Endothelial cell (in vitro differentiated cells): Measurements from ENCODE around the gene TCN2. TPM values are rescaled to one million over a fixed set of nuclear protein-coding genes. Genes with fewer than 3 reads are reported as not detected.
A peak's percentile ranks its signal among the peaks of the same experiment; 100 is the strongest.
"Not testable (repeated sequence)": the region's sequence is repeated elsewhere in the genome, so short reads cannot be mapped to it uniquely, and the experiment has no call there.

Source experiments
- DNase-seq: peaks from one replicate; pipeline ENCODE4 v3.0.0; 2021; ENCODE audit warnings: low spot score
- H3K27ac Mint-ChIP-seq: one replicate; pipeline ENCODE4 v1.8.0; 2021; ENCODE audit warnings: mixed read lengths, inconsistent platforms; ENCODE audit not compliant: unreplicated experiment
- H3K27me3 Mint-ChIP-seq: one replicate; pipeline ENCODE4 v1.8.0; 2021; ENCODE audit warnings: mild to moderate bottlenecking, moderate library complexity, mixed read lengths, inconsistent platforms; ENCODE audit not compliant: unreplicated experiment
- H3K36me3 Mint-ChIP-seq: one replicate; pipeline ENCODE4 v1.8.0; 2021; ENCODE audit warnings: mild to moderate bottlenecking, low read depth, mixed read lengths, inconsistent platforms; ENCODE audit not compliant: unreplicated experiment
- H3K4me1 Mint-ChIP-seq: one replicate; pipeline ENCODE4 v1.8.0; 2021; ENCODE audit warnings: mild to moderate bottlenecking, mixed read lengths, inconsistent platforms; ENCODE audit not compliant: unreplicated experiment
- H3K4me3 Mint-ChIP-seq: one replicate; pipeline ENCODE4 v1.8.0; 2021; ENCODE audit warnings: mild to moderate bottlenecking, mixed read lengths, inconsistent platforms; ENCODE audit not compliant: unreplicated experiment
- H3K9me3 Mint-ChIP-seq: one replicate; pipeline ENCODE4 v1.8.0; 2021; ENCODE audit warnings: mixed read lengths, inconsistent platforms; ENCODE audit not compliant: unreplicated experiment
- total RNA-seq: library from RNA; stranded (reverse); fragmentation: NEBNext Ultra II Directional; extraction: Animal tissue kit (Norgen Biotek cat#: 25700); gene quantifications from one replicate; pipeline ENCODE4 v1.2.1, GENCODE V29; 2021; ENCODE audit not compliant: unreplicated experiment
- TF ChIP-seq, protein P1 (sequence below): fragments of 200-600 bp; sonication (generic); IDR thresholded peaks from one replicate; pipeline ENCODE4 v1.5.0; 2021; ENCODE audit warnings: antibody characterized with exemption; ENCODE audit not compliant: unreplicated experiment

The TCN2 gene
- total RNA-seq, 1 donor from 2014 or later, result 59.5 TPM

DNA sequence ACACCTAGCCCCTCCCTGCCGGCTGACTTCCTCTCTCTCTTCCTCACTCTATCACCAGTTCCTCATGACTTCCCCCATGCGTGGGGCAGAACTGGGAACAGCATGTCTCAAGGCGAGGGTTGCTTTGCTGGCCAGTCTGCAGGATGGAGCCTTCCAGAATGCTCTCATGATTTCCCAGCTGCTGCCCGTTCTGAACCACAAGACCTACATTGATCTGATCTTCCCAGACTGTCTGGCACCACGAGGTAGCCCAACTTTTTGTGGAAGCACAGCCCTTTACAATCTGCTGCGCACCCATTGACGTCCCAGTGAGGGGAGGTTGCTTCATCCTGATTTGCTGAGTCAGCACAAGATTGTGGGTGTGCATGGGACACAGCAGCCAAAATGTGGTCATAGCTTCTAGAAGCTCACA, 8.6 kb downstream of the TCN2 start:
- Mint-ChIP-seq H3K4me1 (peaks cover 2% of the 10 kb centered on the region), H3K9me3 (no peaks in the 10 kb centered on the region), H3K27ac (no peak overlapping the region), H3K36me3 (peaks cover 36% of the 10 kb centered on the region), H3K27me3 (no peaks in the 10 kb centered on the region), H3K4me3 (peak overlapping the region; percentile 31)
- DNase-seq, result no peak
- TF ChIP-seq, protein P1, sequence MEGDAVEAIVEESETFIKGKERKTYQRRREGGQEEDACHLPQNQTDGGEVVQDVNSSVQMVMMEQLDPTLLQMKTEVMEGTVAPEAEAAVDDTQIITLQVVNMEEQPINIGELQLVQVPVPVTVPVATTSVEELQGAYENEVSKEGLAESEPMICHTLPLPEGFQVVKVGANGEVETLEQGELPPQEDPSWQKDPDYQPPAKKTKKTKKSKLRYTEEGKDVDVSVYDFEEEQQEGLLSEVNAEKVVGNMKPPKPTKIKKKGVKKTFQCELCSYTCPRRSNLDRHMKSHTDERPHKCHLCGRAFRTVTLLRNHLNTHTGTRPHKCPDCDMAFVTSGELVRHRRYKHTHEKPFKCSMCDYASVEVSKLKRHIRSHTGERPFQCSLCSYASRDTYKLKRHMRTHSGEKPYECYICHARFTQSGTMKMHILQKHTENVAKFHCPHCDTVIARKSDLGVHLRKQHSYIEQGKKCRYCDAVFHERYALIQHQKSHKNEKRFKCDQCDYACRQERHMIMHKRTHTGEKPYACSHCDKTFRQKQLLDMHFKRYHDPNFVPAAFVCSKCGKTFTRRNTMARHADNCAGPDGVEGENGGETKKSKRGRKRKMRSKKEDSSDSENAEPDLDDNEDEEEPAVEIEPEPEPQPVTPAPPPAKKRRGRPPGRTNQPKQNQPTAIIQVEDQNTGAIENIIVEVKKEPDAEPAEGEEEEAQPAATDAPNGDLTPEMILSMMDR, result no peak

DNA sequence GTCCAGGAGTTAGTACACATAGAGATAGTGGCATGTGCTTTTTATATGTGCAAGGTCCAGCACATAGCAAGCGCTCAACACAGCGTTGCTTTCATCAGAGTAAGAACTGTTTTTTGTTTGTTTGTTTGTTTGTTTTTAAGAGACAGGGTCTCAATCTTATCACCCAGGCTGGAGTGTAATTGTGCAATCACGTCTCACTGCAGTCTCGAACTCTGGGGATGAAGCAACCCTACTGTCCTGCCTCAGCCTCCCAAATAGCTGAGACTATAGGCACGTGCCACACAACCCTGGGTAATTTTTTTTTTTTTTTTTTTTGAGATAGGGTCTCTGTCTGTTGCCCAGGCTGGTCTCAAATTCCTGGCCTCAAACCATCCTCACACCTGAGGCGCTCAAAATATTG, 10.8 kb downstream of the TCN2 start:
- Mint-ChIP-seq H3K4me3 (no peak overlapping the region), H3K27me3 (peaks cover 4% of the 10 kb centered on the region), H3K9me3 (no peaks in the 10 kb centered on the region), H3K36me3 (peaks cover 46% of the 10 kb centered on the region), H3K27ac (no peak overlapping the region), H3K4me1 (no peaks in the 10 kb centered on the region)
- TF ChIP-seq, protein P1, result no peak
- DNase-seq, result no peak

DNA sequence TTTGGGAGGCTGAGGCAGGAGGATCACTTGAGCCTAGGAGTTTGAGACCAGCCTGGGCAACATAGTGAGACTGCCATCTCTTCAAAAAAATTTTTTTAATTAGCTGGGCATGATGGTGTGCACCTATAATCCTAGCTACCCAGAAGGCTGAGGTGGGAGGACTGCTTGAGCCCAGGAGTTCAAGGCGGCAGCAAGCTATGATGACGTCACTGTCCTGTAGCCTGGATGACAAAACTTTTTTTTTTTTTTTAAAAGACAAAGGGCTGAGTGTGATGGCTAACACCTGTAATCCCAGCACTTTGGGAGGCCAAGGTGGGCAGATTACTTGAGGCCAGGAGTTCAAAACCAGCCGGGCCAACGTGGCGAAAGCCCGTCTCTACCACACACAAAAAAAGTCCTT, 12.9 kb downstream of the TCN2 start:
- H3K4me1 Mint-ChIP-seq, H3K9me3 Mint-ChIP-seq, H3K27me3 Mint-ChIP-seq, H3K27ac Mint-ChIP-seq, DNase-seq, H3K4me3 Mint-ChIP-seq: not testable (repeated sequence)
- peaks cover 42% of the 10 kb centered on the region for H3K36me3 Mint-ChIP-seq

DNA sequence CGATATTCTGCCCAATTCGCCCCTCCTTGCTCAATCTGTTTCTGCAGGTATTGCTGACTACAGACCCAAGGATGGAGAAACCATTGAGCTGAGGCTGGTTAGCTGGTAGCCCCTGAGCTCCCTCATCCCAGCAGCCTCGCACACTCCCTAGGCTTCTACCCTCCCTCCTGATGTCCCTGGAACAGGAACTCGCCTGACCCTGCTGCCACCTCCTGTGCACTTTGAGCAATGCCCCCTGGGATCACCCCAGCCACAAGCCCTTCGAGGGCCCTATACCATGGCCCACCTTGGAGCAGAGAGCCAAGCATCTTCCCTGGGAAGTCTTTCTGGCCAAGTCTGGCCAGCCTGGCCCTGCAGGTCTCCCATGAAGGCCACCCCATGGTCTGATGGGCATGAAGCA, 19.4 kb downstream of the TCN2 start:
- Mint-ChIP-seq H3K4me1 (peaks cover 5% of the 10 kb centered on the region), H3K27me3 (peaks cover 4% of the 10 kb centered on the region), H3K4me3 (no peak overlapping the region), H3K36me3 (peaks cover 19% of the 10 kb centered on the region), H3K27ac (no peak overlapping the region), H3K9me3 (no peaks in the 10 kb centered on the region)
- no peak for DNase-seq
- TF ChIP-seq, protein P1, result no peak

DNA sequence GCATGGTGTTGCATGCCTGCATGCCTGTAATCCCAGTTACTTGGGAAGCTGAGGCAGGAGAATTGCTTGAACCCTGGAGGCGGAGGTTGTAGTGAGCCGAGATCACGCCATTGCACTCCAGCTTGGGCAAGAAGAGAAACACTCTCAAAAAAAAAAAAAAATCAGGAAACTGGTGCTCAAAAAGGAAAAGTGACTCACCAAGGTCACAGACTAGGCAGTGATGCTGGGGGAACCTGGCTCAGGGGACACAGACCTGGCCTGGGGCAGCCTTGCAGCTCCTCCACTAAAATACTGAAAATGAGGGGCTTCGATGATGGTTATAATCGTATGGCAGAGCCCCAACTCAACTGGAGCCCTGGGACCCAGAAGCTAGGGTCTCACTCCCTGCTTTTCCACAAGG, 20.5 kb downstream of the TCN2 start:
- Mint-ChIP-seq H3K27me3 (no peaks in the 10 kb centered on the region), H3K4me3 (no peak overlapping the region), H3K27ac (no peak overlapping the region), H3K36me3 (peaks cover 11% of the 10 kb centered on the region), H3K4me1 (peaks cover 5% of the 10 kb centered on the region), H3K9me3 (no peaks in the 10 kb centered on the region)
- TF ChIP-seq, protein P1, result no peak
- no peak for DNase-seq

GRCh38 chr22:30628491-30628890, 21.5 kb downstream of the TCN2 start:
- H3K4me3 Mint-ChIP-seq, result no peak overlapping the region
- peaks cover 5% of the 10 kb centered on the region for H3K4me1 Mint-ChIP-seq
- H3K27me3 Mint-ChIP-seq, result no peaks in the 10 kb centered on the region
- H3K9me3 Mint-ChIP-seq, result no peaks in the 10 kb centered on the region
- no peak for DNase-seq
- peaks cover 5% of the 10 kb centered on the region for H3K36me3 Mint-ChIP-seq
- no peak overlapping the region for H3K27ac Mint-ChIP-seq
- TF ChIP-seq, protein P1, result no peak

- not testable (repeated sequence) for H3K4me3 Mint-ChIP-seq, H3K9me3 Mint-ChIP-seq, H3K4me1 Mint-ChIP-seq, H3K27ac Mint-ChIP-seq, H3K36me3 Mint-ChIP-seq, DNase-seq, H3K27me3 Mint-ChIP-seq
These were observed 24.5 kb downstream of the TCN2 start for GRCh38 chr22:30631469-30631868.
